HG03039 (cell line): Measurements from ENCODE around the gene OR2T33.
"Not testable (repeated sequence)": the region's sequence is repeated elsewhere in the genome, so short reads cannot be mapped to it uniquely, and the experiment has no call there.

ENCODE experiments used
- ATAC-seq: cut with Tn5 transposase; IDR thresholded peaks from one replicate; pipeline ENCODE4 v1.9.1; 2021; ENCODE audit warnings: mild to moderate bottlenecking, moderate library complexity; ENCODE audit not compliant: unreplicated experiment

The OR2T33 gene, protein sequence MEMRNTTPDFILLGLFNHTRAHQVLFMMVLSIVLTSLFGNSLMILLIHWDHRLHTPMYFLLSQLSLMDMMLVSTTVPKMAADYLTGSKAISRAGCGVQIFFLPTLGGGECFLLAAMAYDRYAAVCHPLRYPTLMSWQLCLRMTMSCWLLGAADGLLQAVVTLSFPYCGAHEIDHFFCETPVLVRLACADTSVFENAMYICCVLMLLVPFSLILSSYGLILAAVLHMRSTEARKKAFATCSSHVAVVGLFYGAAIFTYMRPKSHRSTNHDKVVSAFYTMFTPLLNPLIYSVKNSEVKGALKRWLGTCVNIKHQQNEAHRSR

DNA sequence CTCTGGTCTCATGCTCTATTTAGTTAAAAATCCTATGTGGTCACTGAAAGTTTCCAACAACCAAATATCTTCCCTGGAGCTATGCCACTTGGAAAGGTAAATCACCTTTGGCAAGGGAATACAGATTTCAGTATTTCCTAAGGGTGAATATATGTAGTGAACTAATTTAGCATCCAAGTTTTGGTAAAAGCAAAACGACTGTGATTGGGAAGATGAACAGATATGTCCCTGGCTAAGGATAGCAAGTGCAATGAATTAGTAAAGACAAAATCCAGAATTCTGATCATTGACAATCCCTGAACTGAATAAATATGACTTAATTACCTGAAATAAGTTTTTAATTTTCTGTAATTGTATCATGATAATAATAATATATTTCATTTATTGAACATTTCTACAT lies at the start of gene OR2T33:
Gene OR2T33, minus strand, starts transcription at position 101 of the 400 bp plus-strand sequence. CDS start 4,162 bp downstream, outside the sequence.
- ATAC-seq: no peak

DNA sequence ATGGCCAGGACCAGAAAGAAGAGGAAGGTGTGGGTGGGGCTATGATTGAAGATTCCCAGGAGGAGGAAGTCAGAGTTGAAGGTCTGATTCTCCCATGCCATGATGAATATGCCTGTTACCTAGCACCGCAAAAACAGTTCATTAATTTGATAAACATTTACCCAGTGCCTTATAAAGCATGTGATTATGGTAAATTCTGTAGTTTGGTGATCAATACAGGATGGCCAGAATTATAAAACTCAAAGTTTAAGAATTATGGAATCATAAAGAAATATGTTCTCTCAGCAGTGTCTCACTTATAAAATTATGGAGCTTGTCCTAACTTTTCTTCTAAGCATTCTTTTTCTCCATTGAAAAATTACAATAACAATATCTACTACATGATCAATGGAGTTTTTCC lies 46.7 kb upstream of the OR2T33 start, which contains the start of gene OR2M7:
Gene OR2M7, minus strand, starts transcription at position 101 of the 400 bp plus-strand sequence. Its CDS starts 0 bp downstream, at position 101.
- no peak for ATAC-seq

DNA sequence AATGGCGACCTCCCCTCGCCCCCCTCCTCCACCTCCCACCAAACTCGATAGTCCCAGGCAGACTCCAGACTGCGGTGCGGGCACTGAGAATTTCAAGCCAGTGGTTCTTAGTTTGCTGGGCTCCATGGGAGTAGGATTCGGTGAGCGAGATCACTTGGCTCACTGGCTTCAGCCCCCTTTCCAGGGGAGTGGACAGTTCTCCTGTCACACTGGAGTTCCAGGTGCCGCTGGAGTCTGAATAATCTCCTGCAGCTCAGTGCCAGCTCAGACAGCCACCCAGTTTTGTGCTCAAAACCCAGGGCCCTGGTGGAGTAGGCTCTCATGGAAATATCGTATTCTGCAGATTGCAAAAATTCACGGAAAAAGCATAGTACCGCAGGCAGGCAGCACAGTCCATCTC lies 39.0 kb upstream of the OR2T33 start:
- ATAC-seq: no peak

DNA sequence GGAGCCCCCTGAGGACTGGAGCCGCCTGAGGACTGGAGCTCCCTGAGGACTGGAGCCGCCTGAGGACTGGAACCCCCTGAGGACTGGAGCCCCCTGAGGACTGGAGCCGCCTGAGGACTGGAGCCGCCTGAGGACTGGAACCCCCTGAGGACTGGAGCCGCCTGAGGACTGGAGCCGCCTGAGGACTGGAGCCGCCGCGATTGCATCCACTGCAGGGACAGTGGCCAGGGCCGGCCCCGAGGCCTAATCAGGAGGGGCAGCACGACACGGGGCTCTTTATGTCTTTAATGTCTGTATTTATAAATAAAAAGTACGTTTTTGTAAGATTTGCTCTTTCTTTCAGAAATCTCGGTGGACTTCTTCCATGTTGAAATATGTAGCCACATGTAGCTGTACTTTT lies 29.0 kb upstream of the OR2T33 start:
- ATAC-seq: not testable (repeated sequence)

DNA sequence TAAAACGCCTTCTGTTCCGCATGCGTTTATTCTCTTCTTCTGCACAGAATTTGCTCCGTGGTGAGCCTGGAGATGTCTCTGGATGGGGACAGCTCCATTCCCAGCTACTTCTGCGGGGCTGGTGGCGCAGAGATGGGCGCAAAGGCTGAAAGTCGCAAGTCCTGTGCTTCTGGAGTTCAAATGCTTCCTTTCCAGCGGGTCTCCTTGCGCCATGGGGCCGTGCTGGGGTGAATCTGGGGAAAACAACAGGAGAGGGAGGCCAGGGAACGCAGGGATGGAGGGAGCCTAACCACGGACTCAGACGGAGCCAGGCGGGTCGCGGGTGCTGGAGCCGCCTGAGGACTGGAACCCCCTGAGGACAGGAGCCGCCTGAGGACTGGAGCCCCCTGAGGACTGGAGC lies 28.3 kb upstream of the OR2T33 start:
- no peak for ATAC-seq

DNA sequence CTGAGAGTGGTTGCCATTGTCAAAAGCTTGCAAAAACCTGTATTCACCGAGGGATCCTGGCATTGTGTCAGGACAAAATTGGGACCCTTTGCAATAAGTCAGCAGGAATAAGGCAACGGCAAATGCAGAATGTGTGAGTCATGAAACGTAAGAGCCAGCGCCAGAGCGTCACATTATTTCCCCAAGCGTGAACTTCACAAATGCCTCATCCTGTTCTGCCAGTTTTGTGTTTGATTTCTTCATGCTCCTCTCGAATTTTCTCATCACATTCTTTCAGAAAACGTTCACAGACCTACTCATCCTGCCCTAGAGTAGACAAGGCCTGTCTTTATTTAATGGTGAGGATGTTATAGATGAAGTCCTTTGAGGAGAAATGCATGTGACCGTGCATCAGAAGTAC lies 27.9 kb upstream of the OR2T33 start:
- ATAC-seq: not testable (repeated sequence)

DNA sequence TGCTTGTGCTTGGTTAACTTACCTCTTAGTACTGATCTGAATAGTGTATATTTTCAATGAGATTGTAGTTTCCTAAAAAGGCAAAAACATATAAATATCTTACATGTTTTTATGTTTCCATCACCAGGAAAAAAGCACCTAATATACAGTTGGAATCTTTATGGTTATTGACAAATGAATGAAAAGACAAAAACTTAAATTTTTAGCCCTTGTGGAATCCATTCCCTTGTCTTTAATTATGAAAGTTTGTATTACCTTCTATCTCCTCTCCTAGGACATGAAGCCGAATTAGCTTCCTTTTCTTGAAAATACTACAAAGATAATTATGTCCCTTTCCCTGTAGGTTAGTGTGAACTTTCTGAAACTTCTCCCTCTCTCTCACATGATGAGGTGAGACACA lies 25.5 kb upstream of the OR2T33 start, which contains the start of gene OR2T12:
Gene OR2T12, minus strand, starts transcription at position 101 of the 400 bp plus-strand sequence. CDS start 7,846 bp downstream, outside the sequence.
- no peak for ATAC-seq

DNA sequence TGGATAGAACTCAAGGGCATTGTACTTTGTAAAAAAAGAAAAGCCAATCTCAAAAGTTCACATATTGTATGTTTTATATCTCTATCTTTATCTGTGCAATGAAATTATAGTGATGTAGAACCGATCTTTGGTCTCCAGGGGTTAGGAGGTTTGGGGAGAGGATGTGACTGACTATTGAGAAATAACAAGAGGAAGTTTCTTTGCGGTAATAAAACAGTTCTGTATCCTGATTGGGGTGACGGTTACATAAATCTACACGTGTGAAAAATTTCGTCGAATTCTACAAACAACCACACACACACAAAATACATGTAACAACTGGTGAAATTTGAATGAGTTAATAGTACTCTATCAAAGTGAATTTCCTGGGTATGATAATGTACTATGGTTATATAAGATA lies 10.6 kb upstream of the OR2T33 start:
- no peak for ATAC-seq

DNA sequence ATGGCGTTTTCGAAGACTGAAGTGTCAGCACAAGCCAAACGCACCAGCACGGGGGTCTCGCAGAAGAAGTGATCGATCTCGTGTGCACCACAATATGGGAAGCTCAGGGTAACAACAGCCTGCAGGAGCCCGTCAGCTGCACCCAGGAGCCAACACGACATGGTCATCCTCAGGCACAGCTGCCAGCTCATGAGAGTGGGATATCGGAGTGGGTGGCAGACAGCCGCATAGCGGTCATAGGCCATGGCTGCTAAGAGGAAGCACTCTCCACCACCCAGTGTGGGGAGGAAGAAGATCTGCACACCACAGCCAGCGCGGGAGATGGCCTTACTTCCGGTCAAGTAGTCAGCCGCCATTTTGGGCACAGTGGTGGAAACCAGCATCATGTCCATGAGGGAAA lies 4.6 kb downstream of the OR2T33 start:
- ATAC-seq: not testable (repeated sequence)

DNA sequence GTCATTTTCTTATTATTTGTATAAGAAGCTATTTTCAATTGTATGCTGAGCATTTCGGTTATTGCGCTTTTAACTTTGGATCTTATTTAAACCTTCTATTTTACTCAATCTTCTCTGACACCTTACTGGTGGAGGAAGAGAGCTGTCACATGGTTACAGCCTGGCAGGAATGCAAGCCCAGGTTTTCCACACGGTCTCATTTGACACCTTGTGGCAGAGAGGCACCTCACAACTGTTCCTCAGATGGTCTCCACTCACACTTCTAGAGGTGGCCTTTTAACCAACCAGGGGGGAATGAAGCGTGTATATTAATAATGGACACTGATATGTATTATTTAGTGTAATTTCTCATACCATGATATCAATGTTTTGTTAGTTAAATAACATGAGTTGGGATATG lies 9.6 kb downstream of the OR2T33 start:
- no peak for ATAC-seq

DNA sequence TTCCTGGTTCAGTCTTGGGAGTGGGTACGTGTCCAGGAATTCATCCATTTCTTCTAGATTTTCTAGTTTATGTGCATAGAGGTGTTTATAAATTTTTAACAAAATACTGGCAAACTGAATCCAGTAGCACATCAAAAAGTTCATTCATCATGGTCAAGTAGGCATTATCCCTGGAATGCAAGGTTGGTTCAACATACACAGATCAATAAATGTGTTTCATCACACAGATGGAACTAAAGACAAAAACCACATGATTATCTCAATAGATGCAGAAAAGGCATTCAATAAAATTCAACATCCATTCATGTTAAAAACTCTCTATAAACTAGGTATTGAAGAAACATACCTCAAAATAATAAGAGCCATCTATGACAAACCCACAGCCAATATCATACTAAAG lies 18.5 kb downstream of the OR2T33 start:
- ATAC-seq: not testable (repeated sequence)

DNA sequence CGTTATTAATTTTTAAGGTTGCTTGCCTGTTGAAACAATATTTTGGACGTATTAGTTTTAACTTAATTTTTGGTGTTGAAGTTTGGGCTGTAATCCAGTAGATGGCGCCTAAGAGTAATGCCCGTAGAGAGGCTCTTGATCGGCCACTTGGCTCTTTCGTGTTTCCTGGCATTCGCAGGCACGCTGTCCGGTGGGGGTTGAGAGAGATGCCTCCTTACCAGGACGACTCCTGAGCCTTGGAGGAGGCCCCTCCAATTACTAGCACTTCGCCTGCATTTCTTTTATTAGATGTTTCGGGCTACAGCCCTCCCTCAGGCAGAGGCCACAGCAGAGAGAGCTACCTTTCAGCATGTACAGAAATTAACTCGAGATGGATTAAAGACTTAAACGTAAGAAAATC lies 34.6 kb downstream of the OR2T33 start:
- no peak for ATAC-seq

DNA sequence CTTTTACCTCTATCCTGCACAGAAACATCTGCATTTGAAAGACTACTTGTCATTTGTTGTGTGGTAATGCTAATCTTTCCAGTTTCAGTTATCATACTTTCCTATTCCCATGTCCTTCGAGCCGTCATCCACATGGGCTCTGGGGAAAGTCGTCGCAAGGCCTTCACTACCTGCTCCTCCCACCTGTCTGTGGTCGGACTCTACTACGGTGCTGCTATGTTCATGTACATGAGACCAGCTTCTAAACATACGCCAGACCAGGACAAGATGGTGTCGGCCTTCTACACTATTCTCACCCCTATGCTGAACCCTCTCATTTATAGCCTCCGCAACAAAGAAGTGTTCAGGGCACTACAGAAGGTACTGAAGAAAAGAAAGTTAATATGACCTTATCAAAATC lies 38.3 kb downstream of the OR2T33 start:
- ATAC-seq: no peak

DNA sequence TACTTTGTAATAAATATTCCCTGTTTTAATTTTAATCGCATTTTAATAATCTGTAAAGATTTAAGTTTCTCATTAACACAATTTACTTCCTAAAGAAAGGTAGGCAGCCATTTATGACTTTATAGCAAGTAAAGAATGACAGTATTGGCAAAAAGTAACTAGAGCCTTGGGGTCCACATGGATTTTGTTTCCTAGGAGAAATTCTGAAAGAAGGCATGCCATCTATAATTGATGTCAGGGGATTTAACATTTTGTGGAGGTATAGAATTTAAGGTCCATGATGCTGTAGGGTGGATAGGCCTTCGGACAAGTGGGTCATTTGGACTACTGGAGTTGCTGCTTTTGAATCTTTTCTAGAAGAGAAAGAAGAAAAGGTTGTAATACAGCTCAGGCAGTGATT lies 46.7 kb downstream of the OR2T33 start, which contains the start of gene OR2M4:
Gene OR2M4, plus strand, starts transcription at position 301 of the 400 bp plus-strand sequence. CDS start 7,512 bp downstream, outside the sequence.
- ATAC-seq: no peak

DNA sequence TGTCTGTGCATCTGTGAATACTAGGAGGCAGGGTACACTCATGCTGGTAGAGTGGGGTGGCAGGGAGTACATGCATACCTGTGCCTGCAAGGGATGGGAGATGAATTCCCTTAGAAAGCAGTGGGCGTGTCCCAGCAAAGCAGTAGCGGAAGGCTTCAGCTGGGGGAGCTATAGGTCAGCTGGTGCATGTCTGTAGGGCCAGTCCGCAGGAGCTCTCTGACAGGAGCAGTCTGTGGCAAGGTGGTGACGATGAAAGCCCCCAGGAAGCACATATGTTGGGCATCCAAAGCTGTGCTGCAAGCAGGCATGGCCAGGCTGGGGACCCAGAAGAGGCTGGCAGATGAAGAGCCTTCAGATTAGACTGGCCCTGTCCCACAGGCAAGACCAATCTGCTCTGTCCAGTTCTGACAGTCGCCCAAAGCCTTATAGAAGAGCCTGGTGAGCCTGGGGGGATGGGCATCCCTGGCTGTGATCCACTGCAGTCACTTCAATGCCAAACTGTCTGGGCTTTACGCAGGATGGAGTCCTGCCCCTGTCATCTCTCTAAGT lies 48.3 kb downstream of the OR2T33 start:
- no peak for ATAC-seq

DNA sequence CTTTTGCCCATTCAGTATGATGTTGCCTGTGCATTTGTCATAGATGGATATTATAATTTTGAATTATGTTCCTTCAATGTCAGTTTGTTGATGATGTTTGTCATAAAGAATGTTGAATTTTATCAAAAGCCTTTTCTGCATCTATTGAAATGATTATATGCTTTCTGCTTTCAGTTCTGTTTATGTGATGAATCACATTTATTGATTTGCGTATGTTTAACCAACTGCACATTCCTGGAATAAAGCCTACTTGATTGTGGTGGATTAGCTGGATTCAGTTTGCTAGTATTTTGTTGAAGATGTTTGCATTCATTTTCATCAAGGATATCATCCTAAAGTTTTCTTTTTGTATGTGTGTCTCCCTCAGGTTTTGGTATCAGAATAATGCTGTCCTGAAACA lies 52.2 kb downstream of the OR2T33 start:
- no peak for ATAC-seq
